GM11168 (cell line): ENCODE data around the gene PLEKHG1.

Experiments used
- in situ Hi-C: fragments of 300-500 bp; cut with MboI; formaldehyde crosslinking; loops from one replicate; pipeline ENCODE4 v1.12.0; 2022; ENCODE audit warnings: low sequenced_read_pairs; ENCODE audit not compliant: unreplicated experiment

PLEKHG1 gene

DNA sequence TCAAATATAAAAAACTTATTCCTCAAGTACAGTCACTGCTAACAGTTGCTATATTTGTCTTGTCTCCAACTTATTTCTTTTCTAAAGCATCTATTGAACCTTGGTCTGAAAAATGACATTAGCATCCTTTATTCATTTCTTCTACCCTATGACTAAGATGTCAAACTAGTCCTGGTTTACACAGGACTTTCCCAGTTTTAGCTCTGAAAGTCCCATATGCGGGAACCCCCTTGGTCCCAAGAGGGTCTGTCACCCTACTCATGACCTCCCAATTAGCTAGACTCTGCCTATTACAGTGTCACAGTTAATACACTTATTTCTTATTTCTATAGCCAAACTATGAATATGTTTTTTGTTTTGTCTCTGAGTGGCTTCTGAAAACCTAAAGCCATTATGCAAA lies 37.1 kb downstream of the PLEKHG1 start:
- in situ Hi-C loops, result no loop called here

DNA sequence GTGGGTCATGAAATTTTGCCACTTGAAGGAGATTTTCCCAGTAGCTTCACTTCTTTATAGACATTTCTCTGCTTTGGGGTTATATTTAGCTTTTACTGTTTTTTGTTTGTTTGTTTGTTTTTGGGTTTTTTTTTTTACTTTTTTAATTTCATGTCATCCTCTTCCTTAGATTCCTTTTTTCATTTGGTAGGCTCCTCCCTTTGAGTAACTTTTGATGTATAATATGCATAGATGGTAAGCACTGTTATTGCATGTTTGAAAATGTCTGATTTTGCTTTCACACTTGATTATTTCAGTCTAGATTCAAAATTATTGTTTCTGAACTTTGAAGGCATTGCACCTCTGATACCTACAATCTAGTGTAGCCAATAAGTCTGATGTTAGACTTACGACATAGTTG lies 37.6 kb downstream of the PLEKHG1 start:
- in situ Hi-C loops, result no loop called here

- in situ Hi-C loops, result no loop called here
Measured at GRCh38 chr6:150638267-150638666, 38.6 kb downstream of the PLEKHG1 start.

DNA sequence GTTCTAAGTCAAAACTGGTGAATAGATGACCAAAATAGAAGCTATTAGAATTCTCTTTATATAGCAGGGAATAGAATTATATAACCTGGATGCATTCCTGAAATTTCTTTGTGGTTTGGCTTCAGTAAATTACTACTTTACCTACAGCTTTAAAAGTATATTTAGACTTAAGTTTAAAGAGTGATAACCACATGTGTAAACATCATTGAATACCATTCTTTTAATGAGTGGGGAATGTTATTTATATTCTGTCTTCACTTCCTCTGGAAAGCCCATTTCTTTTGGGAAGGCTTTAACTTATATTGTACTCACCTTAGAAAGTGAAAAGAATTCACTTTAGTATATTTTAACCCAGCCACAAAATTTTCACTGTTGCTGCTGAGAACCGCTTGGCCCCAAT lies 39.1 kb downstream of the PLEKHG1 start:
- in situ Hi-C loops, result no loop called here

GRCh38 chr6:150639823-150640331 lies 40.2 kb downstream of the PLEKHG1 start:
- in situ Hi-C loops, result no loop called here

DNA sequence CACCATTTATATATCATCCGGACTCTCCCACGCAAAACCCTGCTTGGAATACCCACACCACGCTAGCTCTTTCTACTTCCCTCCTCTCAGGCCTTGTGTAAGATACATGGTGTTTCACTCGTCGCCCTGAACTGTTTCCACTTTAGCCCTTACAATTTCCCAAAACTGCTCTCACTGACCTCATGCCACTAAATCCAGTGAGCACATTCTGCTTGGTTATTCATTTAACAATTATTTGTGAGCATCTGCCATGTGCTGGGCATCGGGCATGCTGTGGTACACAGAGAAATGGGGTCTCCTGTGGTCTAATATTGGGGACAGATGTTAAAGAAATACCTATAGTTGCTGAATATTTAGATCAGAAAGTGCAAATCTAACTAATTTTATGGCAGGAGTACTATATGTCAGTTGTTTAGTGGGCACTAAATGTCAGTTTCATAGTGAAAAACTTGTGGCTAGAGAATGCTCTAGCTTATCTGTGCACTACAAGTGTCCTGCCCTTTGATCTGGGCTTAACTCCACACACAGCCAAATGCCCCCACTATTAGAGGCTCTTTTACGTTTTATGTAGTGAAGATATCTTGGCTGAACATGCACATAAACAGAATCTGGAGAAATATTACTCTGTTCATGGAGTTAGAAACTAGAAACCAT lies 41.0 kb downstream of the PLEKHG1 start:
- in situ Hi-C loops, result no loop called here

DNA sequence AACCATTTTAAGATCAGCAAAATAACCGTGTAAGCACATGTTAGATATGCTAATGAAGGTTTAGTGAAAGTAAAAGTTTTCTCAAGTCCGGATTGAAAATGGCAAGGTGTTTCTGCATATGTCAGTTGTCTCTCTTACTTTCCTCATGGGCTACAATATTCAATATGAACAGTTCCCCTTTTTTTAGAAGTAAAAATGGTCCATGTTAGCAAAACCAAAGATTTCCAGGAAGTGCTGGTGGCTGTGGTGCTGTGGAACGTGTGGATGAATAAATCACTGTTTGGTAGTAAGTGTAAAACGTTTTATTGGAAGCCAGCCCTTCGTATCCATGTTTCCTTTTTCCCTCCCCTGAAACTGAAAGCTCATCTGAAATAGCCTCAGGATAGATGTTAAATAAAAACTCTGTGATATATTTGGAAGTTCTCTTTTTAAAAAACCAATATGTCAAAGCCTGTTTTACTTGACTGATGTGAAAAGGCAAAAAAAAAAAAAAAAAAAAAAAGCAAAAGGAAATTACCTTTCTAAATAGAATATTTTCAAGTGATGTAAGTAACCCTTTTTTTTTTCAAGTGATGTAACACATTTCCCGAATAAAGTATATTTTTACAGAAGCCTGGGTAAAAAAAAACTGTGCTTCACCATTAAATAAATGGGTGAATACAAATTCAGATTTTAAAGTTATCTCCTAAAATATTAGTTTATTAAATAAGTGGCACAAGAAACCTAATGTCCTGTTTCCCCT lies 41.9 kb downstream of the PLEKHG1 start:
- in situ Hi-C loops, result no loop called here

- in situ Hi-C loops, result no loop called here
Measured at GRCh38 chr6:150646228-150646627, 46.5 kb downstream of the PLEKHG1 start.

DNA sequence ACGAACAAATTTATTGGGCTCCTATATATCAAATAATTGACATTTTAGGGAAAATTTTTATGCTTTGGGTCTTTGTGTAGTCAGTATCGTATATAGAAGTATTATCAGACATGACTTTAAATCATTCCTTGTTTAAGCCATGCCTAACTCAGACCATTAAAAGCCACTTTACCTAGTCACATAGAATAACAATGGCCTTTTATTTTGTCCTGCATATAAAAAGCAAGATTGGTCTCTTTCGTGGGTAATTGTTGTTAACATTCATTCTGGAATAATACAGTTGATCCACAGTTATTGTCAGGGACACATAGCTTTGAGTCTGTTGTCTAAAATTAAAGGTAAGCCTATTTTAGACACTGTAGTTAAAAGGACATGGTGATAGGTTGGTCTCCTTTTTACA lies 47.4 kb downstream of the PLEKHG1 start:
- in situ Hi-C loops, result no loop called here
